GM19035 (cell line): ENCODE results near the gene LHFPL6.

Experiments
- ATAC-seq: cut with Tn5 transposase; IDR thresholded peaks from one replicate; pipeline ENCODE4 v1.9.1; 2021; ENCODE audit not compliant: unreplicated experiment

The LHFPL6 gene

DNA sequence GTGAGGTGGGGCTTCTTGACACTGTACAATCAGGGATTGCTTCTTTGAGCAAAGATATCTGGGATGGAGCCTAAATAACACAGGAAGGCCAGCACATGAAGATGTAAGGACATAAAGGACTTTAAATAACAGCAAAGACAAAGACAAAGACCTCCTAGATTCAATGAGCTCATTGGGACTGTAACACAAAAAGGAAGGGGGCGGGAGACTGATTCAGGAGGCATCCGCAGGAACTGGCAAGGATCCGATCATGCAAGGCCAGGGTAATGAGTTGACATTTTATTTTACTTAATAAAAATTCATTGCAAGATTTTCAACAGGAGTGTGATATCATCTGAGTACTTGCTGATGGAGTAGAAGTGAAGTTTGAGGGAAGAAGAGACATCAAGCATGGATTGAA is 121.5 kb downstream of the LHFPL6 start:
- ATAC-seq, result no peak

DNA sequence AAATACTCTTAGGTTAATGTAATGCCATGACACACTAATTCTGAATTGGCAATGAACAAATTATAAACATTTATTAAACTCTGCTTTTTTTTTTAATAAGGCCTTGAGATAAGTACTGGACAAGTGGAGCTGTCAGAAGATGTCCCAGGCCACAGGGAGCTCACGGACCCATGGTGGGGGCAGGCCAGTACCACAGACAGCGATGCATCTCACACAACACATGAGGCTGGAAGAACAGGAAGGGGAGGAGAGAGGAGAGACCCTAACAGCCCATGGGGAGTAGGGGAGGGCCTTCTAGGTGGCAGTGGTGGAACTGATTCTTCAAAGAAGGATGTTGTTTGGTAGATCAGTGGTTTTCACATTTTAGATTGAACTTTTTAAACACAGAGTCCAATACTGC is 128.4 kb downstream of the LHFPL6 start:
- no peak for ATAC-seq

DNA sequence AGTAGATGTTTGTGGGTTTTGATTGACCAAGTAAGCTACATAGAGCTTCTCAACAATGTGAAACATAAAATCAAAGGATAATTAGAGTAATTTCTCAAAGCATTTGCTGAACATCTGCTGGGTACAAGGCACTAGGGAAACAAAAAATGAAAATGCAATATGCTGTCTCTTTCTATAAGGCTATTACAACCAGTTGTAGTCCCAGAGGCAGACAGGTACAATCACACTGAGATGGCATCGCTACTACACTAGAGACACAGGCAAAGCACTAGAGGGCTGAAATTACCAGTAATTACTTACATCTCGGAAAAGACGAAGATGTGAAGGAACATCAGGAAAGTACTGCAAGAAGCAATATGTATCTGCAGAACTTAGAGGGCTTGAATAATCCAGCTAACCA is 133.3 kb downstream of the LHFPL6 start:
- ATAC-seq, result no peak

DNA sequence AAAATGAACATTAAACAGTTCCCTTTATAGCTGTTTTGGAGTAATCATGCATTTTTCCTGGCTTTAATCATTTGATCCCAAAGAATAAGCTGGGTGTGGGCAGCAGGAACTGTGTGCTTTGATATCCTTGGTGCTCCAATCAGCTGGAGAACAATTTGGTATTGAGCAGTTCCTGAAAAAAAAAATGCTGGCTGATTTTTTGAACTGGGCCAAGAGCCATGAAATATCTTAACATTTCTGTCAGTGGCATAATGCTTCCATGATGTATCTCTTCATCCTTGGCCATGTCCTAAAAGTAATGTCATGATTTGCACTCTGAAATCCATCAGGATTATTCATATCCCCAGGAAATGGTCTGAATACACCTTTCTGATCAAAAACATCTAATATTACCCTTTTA is 134.7 kb downstream of the LHFPL6 start:
- no peak for ATAC-seq

DNA sequence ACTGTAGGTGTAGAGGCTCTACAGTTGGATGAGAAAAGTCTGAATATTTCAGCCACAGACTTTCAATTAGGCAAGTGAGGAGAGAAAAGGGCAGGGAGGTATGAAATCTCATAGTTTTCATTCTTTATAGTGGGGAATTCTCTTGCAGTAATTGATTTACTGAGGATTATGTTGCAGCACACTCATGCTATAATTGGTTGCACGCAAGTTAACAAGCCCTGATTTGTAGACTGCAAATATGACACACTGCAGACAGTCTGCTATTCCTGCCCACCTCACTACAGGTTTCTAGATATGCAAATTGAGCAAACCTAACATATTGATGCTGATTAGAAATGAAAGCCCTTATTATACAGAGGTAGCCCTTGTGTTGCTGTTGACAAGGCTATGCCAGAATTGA is 139.4 kb downstream of the LHFPL6 start:
- no peak for ATAC-seq

DNA sequence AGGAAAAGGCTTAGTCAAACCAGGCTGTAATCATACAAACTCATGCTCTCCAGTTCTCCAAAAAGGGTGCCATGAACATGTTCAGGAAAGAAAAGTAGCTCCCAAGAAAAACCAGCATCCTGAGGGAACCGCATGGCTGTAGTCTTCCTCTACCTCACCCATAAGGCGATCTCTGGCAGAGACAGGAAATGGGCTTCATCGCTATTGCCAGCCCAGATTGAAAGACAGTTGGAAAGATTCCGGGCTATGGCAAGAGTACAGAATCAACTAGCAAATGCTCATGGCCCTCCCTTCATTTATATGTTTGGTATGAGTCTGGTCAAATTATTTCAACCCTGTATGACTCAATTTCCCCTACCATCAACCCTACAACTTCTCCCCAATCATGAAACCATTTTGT is 140.1 kb downstream of the LHFPL6 start:
- ATAC-seq, result no peak

DNA sequence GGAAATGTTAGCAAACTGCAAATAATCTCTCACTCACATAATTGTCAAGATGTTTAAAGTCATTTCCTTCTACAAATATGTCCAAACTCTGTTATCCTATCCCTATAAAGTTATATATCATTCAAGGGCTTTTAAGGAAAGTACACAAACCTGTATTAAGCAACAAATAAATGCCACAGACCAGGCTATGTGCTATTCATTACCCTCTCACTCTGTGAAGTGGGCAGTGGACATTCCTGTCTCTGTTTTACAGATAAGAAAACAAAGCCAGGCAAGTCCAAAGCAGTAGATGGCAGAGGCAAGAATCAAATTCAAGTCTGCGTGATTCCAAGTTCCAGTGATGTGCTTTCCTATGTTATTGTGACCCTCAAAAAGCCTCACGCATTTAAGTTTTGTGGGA is 140.6 kb downstream of the LHFPL6 start:
- ATAC-seq, result no peak

DNA sequence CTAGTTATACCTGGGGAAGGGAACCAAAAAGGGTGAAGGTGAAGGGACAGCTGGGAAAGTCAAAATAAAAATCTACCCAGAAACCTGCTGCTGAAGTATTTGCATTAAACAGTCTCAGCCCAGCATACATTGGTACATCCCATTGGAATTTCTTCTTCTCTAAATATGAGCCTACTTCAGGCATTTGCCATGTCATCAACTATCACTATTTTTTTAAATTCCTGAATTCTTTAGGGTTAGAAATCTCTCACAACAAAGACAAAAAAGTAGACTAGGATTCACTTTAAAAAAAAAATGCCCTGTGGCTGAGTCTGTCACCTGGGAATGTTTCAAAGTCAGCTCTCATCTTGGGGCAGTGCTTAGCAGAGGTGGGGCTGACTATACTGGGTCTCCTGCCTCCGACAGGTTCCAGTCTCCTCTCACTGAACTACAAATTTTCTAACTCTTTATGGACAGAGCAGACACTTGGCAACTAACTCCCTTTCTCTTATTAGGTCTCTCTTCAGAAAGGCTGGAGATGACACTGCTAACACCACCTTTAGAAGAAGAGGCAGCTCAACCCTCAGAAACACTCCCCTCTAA is 141.2 kb downstream of the LHFPL6 start:
- ATAC-seq, result no peak

DNA sequence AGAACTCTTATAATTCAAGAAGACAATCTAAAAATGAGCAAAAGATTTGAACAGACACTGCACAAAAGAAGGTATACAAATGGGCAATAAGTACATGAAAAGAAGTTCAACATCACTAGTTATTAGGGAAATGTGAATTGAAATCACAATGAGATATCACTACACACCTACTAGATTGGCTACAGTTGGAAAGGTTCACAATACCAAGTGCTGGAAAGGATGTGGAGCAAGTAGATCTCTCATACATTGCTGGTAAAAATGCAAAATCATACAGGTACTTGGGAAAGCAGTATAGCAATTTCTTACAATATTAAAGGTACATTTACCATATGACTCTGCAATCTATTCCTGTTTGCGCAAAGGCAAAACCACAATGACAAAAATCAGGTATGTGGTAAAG is 145.7 kb downstream of the LHFPL6 start:
- no peak for ATAC-seq

DNA sequence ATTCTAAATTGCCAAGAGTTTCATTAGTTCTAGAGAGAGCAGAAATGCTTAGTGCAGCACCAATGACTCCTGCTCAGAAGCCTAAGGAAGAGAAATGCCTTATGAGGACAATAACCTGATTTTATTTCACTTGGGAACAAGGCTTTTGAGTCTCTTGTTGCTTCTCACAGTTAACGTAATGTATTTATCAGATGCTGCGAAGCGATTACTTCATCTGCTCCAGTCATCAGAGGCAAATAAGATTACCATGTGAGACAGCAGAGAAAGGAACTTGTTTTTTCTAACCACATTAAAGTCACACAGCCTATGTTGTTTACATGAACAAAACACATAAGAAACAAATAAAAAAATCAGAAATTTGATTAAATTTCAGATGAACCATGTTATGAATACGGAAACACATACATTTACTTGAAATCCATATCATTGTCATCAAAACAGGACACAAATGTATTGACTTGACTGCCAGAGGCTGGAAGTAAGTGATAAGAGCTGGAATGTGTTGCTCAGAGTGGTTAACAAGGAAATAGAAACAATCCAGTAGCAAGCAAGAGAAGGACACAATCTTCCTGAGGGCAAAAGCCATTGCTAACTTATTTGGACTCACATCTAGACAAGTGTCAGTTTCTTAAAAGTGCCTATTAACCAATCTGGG is 147.3 kb downstream of the LHFPL6 start:
- ATAC-seq, result no peak

DNA sequence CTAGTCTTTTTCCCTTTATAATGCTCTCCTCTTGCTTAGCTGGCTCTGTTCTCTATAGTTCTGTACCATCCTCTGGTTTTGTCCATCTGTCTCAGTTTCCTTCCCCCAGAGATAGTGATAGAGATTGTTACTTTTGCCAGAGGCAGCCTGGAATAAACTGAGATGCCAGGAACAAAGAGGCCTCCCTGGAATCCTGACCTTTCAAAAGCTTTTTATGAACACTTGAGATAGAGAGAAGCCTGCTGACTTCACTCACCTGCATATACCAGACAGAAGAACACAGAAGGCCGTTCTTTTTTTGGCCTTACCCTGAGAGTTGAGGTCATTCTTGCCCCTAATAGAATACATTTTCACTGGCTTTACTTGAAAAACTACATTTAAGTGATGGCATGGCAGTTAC is 150.2 kb downstream of the LHFPL6 start:
- ATAC-seq, result no peak

DNA sequence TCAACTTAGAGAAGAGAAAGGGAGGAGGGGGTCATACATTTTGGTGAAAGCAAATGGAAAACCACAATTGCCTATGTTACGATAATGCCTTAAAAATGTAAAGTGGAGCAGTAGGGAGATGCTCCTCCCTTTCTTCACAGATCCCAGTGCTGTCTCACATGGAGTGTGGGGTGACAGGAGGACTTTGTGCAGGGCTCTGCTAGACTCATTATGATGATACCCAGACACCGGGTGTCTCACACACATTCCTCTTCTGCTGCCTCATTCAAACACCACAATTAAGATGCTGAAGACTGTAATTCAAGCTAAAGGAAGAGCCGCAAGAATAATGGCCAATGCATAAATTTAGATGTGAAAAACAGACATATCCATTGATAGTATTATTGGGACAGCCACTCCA is 150.6 kb downstream of the LHFPL6 start:
- no peak for ATAC-seq

DNA sequence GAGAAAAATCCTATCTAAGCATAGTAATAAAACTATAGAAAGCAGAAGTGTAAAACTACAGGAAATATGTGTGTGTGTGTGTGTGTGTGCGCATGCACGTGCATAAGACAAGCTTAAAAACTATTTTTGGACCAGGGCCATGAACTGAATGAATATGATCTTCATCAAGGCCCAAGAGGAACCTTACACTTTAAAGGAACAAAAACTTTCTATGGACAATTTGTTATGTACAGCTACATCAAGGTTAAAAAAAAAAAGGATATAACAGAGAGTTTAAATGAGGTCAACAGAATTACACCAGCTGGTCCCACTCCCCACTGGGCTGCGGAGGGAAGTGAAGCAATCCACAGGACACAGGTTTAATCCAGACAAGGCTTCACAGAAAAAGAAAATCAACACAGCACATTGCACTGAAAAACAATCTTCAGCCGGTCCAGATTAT is 151.1 kb downstream of the LHFPL6 start:
- no peak for ATAC-seq

DNA sequence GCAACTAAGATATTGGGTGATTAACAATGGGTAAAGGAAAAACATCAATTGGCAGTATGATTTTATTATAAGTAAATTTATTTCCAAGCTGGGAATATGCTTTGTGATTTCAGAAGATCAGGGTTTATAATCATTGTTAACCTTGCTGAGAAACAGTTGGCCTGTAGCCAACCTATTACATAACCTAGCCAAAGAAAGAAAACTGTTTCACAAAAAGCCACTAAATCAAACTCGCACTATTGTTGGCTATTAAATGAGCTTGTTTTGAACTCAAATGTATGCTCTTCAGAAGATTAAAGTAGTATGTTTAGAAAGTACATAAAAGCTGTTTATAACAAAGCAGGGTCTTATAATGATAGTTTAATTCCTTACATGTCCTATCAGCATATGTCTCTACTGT is 151.7 kb downstream of the LHFPL6 start:
- ATAC-seq, result no peak

DNA sequence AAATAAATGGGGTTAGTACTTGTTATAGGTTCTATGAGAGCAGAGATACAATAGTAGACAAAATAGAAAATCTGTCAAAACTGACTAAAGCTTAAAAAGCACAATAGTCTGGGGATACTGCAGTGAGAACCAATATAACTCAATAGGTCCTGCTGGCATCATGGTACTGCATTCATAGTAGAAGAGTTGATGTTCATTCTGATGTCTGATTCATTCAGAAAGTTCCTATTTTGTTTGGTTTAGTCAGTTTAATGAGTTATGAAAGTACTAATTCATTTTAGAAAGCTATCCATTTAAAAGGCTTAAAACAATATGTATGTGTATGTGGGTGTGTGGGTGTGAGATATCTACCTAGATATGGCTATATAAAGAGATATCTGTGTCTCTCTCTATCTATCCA is 152.8 kb downstream of the LHFPL6 start:
- ATAC-seq, result no peak

DNA sequence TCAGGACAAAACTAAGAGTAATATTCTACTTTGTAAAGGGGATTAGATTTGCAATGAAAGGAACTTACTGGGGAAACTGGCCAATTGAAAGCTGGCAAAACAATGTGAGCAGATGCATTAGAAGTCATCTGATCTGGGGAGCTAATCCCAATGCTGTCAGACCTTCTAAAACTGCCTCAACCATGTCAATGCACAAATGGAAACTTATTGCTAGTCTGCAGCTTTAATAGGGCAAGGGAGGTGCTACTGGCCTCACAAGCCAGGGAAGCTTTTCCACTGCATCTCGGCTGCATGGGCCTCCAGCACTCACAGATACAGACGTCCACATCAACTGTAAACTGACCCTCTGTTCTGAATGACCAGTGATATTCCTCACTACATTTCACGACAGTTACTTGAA is 154.2 kb downstream of the LHFPL6 start:
- ATAC-seq, result no peak

DNA sequence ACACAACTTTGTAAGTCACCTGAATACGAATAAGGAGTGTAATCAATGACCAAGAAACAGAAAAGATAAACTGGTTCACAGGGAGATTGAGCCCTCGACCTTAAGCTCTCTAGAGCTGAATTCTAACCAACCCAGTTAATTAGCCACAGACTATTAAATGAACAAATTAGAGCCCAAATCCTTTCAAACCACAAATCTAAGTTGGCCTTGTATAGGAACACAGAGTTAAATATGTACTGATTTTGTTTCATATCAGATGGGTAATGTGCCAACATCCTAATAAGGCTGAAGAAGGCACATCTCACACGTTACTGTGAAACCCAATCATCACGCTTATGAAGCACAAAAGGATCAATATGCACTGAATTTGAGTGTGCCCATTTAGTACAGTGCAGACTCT is 156.1 kb downstream of the LHFPL6 start:
- ATAC-seq, result no peak

DNA sequence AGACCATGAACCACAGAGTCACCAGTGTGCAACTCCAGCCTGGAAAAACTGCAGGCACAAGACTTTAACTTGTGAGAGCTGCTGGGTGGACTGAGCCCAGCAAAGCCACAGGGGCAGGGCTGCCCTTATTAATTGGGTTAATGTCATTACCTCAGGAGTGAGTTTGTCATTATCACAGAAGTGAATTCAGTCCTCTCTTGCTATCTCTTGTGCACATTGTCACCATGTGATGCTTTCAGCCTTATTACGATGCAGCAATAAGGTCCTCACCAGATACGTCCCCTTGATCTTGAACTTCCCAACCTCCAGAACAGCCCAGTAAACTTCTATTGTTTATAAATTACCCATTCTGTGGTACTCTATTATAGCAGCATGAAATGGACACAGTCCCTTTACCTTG is 158.1 kb downstream of the LHFPL6 start:
- no peak for ATAC-seq

DNA sequence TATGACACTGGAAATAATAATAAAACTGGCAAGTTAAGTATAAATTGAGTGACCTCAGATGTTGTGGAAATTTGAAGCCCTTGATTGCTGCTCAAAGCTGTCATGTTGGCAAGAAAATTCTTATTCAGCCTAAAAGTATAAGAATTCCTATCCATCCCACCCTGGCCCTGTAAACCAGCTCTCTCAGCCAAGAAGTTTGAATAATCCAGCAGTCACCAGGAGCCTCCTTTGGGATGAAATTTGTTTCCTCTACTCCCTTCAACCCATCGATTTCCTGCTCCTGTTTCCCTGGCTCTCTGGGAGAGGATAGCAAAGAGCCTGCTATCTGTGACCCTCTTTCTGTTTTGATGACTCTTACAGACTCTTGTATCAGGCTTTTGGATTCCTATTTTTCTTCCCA is 169.3 kb downstream of the LHFPL6 start:
- no peak for ATAC-seq

DNA sequence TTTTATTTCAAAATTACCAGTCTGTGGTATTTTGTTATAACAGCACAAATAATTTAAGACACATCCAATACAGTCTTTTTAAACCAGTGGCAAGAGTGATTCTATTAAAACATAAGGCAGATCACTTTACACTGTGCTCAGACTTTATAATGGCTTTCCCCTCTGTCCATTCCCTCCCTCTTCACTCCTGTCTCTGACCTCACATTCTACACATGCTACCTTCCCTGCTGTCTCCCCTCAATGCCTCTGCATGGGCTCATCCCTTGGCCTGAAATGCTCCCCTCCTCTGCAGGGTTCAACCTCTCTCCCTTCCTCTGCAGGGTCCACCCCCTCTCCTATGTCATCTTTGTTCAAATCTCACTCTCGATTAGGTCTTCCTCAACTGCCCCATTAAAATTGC is 170.8 kb downstream of the LHFPL6 start:
- no peak for ATAC-seq

DNA sequence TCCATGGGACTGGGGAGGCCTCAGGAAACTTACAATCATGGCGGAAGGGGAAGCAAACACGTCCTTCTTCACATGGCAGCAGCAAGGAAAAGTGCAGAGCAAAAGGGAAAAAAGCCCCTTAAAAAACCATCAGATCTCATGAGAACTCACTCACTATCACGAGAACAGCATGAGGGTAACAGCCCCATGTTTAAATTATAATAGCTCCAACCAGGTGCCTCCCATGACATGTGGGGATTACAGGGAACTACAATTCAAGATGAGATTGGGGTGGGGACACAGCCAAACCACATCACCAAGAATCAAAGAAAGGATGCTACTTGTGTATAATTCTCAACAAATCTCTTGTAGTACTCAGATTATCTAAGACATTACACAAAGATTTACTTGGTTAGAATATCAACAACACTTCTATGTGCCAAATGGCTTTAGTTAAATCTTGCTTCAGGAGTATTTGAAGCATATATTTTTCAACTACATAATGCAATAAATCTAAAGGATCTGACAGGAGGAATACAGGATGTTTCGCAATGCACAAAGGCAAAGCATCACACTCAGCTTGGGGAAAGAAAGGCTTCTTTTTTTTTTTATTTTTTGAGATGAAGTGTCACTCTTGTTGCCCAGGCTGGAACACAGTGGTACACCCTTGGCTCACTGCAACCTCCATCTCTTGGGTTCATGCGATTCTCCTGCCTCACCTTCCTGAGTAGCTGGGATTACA is 180.0 kb downstream of the LHFPL6 start:
- ATAC-seq, result no peak

DNA sequence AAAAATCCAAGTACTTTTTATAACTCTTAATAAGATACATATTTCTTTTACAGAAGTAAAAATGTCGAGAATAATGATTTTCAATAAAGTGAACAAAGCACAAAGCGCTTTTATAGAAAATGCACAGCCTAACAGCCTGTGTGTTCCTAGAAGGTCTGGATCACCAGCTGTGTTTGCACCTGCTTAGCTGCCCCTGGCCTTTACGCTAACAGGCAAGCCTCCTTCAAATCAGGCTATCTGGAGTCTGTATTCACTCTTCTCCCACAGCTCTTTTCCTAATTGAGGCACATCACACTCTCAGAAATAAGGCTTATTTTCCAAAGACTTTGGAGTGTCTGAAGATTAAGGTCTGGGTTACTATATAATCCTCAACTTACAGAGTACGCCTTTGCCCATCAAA is 183.1 kb downstream of the LHFPL6 start:
- ATAC-seq, result no peak

DNA sequence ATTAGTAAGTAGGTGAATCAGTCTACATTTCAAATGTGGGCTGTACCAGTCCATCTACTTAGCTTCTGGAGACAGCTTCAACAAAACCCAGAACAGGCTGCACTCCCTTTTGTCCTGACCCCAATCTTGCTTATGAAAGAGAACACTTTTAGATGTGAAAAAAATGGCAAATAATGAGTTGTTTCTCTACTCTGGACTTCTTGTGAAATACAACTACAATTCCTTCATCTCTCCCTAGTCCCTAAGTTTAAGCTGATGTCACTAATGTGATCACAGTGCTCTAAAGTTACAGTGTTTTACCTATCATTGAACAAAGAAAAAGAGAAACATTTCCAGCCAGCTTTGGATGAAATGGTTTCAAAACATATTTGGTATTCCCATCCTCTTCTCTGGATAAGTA is 183.9 kb downstream of the LHFPL6 start:
- no peak for ATAC-seq
